RKO (cell line): ENCODE measurements around the gene HOXA11.
A peak's percentile ranks its signal among the peaks of the same experiment; 100 is the strongest.

Experiments
- DNase-seq: peaks from one replicate; pipeline ENCODE4 v3.0.0-alpha.2; 2016; ENCODE audit warnings: low spot score

The HOXA11 gene

DNA sequence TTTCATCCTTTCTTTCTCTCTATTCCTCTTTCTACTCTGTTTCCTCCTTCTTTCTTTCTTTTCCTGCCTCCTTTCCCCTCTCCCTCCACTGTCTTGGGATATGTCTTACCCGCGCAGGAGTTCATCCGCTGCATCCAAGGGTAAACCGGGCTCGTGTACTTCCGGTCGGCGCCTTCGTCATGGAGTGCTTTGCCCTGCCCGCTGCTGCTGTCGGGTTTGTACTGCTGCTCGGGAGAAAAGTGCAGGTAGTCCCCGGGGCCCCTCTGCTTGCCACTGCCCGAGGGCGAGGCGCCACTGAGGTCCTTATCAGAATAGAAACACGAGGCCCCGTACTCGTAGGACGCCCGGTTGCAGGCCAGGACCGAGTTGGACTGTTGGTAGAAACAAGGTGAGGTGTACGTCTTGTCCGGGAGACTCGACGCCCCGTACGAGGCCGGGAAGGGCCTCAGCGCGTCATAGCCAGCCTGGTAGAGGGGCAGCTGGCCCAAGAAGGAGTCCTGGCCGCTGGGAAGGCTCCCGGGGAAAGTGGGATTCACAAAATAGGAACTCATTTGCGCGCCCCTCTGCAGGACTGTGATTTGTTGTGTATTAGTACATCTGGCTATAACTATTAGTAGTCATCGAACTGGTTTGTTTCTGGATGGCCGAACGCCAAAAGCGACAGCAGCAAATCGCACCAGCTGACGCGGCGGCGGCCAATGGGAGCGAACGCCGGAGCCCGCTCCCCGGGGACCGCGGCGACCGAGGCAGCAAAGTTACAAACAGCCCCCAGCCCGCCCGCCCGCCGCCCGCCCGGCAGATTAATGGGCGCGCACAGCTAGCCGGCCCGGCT lies 37.6 kb downstream of the HOXA11 start, which contains the start of gene HOXA6:
Gene HOXA6, minus strand, starts transcription at position 576 of the 832 bp plus-strand sequence. Its CDS starts 25 bp downstream, at position 551.
- no peak for DNase-seq

- DNase-seq = no peak
These were observed 38.4 kb downstream of the HOXA11 start for GRCh38 chr7:27146491-27147198.

DNA sequence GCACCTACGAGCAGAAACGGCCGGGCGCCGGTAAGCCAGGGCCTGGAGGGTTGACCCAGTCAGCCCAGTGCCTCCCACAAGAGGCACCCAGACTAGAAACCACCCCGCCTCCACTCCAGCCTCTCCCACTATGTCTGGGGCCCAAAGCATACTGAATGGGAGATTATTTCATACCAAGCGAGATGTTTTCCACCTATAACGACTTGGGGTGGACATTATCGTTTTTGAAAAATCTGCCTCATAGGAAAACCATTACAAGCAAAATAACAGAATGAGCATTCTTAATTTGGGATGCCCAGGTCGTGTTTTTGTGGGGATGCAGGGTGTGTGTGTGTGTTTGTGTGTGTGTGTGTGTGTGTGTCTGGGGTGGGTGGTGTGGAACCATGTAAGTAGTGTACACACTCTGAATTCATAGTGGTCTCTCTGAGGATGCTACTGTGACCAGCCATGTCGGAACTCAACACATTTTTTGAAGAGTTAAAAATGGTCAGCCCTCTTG lies 39.1 kb downstream of the HOXA11 start:
- no peak for DNase-seq

- DNase-seq = no peak
These were observed 39.7 kb downstream of the HOXA11 start for GRCh38 chr7:27145165-27145913.

GRCh38 chr7:27144781-27145164 lies 40.3 kb downstream of the HOXA11 start:
- DNase-seq = no peak

DNA sequence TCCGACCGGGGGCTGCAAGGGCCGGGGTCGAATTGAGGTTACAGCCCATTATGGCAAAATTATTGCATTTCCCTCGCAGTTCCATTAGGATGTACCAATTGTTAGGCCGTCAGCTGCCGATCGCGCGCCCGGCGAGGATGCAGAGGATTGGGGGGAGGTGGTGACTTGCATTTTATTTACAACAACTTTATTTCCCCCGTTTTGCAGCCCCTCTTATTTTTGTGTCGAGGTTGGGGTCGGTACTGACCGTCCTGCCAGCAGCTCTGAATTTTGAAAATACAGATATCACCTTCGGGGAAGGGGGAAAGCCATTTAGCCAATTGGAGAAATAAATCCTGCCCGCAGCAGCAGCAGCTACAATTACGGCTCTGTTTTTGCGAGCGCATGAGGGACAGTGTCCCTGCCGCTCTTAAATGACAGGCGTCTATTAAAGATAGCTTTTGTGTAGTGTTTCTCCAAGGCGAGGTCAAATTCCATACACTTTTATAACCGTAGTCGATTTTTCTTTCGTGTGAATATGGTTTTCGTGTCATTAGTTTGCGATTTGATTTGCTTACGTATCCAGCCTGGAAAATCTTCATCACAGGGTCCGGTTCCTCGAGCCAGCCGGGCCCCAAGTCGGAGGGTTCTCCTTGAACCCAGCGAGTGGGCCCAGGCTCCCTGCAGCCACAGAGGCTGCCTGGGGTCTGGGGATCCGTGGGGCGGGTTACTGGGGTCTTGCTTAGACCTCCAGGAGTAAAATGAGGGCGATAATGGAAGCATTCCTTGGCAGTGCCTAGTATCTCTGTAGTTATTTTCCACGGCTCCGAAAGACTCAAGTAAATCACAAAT lies 40.9 kb downstream of the HOXA11 start:
- DNase-seq = no peak

DNA sequence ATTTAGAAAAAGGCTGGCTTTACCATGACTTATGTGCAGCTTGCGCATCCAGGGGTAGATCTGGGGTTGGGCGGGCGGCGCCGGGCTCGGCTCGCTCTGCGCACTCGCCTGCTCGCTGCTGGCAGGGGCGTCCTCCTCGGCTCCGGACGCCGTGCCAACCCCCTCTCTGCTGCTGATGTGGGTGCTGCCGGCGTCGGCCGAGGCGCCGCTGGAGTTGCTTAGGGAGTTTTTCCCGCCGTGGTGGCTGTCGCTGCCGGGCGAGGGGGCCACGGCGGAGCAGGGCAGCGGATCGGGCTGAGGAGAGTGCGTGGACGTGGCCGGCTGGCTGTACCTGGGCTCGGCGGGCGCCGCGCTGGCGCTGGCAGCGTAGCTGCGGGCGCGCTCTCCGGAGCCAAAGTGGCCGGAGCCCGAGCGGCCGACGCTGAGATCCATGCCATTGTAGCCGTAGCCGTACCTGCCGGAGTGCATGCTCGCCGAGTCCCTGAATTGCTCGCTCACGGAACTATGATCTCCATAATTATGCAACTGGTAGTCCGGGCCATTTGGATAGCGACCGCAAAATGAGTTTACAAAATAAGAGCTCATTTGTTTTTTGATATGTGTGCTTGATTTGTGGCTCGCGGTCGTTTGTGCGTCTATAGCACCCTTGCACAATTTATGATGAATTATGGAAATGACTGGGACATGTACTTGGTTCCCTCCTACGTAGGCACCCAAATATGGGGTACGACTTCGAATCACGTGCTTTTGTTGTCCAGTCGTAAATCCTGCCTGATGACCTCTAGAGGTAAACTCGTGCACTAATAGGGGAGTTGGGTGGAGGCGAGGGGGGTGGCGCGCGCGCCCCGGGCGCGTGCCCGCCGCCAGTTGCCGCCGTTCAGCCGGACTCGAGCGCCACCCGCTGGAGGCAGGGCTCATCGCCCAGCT lies 41.7 kb downstream of the HOXA11 start, which contains the start of gene HOXA5:
Gene HOXA5, minus strand, starts transcription at position 659 of the 927 bp plus-strand sequence. Its CDS starts 74 bp downstream, at position 585.
- DNase-seq = peak; percentile 99

DNA sequence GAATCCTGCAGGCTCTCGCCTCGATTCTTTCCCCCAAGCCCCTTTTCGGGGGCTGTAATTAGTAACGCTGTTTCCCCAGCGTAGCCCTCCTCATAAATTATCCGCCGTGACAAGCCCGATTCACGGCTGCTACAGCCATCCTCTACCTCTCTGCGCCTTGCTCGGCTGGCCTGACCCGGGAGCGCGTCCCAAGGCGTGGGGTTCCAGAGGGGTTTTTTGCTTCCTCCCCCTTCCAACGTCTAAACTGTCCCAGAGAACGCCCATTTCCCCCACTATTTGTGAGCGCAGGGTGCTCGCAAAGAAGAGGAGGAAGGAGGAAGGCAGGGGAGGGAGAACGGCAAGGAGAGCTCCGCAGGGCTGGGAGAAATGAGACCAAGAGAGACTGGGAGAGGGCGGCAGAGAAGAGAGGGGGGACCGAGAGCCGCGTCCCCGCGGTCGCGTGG lies 42.4 kb downstream of the HOXA11 start:
- peak; percentile 34 for DNase-seq

- peak; percentile 87 for DNase-seq
These were observed 43.0 kb downstream of the HOXA11 start for GRCh38 chr7:27141923-27142579.

DNA sequence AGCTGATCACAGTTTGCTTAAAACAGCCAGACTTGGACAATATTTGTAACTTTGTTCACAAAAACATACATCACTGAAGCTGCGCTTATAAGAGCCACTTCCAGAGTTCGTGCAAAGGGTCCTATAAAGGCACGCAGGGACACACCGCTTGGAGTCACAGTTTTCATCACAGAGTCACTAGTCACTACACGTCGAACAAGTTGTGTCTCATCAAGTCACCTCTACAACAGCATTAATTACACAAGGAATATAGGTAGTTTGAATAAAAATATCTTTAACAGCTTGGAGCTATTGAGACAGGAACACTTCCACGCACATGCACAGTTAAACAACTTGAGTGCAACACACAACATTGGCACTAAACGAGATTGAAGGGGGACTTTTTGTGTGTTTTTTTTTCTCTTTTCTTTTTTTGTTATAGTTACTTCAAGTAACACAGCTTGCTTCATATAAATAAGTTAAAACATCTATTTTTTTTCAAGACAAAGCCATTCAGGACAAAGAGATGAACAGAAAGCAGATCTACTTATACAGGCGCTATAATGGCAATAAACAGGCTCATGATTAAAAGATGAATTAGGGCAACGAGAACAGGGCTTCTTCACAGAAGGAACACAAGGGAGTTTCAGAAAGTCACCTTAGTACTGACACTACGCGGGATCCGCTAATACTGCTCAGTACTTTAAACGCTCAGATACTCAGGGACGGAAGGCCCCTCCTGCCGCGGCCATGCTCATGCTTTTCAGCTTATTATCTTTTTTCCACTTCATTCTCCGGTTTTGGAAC lies 43.7 kb downstream of the HOXA11 start:
- DNase-seq = peak; percentile 32

DNA sequence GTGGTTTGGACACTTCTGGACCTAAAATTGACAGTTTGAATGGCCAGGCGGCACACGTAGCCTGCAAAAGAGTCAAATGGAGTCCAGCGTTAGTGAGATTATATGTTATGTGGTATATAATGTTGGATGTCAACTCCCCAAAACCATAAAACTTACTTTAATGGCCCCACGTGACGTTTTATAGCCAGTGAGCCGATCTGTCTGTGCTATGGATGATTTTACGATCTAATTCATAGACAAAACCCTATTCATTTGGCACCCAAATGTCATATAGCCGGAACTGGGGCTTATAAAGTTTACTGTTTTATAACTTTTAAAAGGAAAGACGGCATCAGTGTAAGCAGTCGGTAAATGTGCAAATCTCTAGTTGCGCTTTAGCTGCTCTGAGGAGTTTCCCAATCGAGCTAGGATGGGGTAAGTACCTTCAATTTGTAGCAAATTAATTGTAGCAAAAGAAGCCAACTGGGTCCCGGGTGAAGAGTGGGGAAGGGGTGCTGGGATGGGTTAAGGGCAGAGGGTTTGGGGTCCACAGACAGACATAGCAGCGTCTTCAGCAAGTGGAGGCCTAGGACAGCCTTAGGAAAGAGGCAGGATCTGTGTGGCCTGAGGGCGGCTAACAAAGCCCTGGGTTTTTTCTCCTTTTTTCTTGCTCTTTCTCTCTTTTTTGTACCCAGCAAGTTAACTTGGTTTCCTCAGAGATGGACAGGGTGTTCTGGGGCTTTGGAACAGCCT lies 44.7 kb downstream of the HOXA11 start:
- DNase-seq = no peak

DNA sequence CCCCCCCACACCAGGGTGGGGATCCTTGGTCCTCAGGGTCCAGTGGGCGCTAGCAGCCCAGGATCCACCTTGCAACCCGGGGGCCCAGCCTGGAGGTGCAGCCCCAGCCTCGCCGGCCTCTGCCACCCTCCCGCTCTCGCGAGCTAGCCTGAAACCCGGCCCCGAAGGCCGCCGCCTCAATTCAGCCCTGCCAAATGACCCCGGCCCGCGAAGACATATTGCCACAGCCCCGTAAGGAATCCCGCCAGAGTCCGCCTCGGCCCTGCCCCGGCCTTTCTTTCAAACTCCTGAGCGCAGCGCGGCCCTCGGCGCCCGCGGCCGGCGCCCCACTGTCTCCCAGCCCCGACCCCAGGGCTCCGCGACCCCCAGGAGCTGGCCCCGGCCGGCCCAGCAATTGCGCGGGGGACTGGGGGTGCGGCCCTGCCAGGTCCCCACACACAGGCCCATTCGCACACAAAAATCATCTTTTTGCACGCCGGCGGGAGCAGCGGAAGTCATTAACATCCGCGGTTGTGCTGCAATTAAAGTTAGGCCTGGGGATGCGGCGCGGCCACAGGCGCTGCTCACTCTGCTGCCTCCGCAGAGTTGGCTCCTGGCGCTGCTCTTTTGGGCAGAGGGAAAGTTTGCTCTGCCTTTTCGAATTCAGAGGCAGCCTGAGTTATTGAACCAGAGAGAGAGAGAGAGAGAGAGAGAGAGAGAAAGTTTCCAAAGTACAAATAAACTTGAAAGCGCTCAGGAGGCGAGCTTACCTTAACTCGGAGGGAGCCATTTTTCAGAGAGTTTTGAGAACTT lies 45.5 kb downstream of the HOXA11 start:
- DNase-seq = no peak

- DNase-seq = no peak
These were observed 46.1 kb downstream of the HOXA11 start for GRCh38 chr7:27138985-27139333.

GRCh38 chr7:27138472-27138871 lies 46.6 kb downstream of the HOXA11 start:
- no peak for DNase-seq

DNA sequence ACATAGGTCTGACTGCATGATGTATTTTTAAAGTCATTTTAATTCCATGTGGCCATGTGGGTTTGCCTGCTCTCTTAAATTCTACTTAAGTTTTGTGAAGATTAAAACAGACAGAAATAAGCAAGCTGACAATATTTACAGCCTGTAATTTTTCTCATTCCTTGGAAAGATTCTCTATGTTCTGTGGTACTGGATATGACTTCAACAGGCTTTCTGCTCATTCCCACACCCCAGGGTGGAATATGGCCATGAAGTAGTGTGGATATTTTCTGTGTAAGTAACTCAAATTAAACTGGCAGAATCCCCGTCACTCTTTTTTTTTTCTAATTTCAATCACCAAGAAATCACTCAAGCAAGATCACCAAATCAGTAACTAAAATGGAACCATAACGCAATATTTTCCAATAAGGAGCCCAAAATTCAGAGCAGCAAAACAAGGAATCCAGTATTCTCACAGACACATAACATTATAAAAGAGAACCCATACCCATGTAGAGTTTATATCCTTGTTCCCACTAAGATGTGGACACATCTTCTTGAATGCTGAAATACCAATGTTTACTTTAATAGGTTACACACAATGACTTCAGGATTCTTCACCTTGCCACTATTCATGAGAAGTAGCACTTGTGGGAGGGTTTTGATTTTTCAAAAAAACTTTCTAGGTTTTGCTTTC lies 47.3 kb downstream of the HOXA11 start:
- no peak for DNase-seq

GRCh38 chr7:27134392-27134791 lies 50.6 kb downstream of the HOXA11 start:
- peak; percentile 48 for DNase-seq
